Islet precursor cell (in vitro differentiated cells): Measurements from ENCODE around the gene C1QTNF9B.
"Not testable (repeated sequence)": the region's sequence is repeated elsewhere in the genome, so short reads cannot be mapped to it uniquely, and the experiment has no call there.

Source experiments
- DNase-seq: peaks from one replicate; pipeline ENCODE4 v3.0.0-alpha.2; 2018

The C1QTNF9B gene

DNA sequence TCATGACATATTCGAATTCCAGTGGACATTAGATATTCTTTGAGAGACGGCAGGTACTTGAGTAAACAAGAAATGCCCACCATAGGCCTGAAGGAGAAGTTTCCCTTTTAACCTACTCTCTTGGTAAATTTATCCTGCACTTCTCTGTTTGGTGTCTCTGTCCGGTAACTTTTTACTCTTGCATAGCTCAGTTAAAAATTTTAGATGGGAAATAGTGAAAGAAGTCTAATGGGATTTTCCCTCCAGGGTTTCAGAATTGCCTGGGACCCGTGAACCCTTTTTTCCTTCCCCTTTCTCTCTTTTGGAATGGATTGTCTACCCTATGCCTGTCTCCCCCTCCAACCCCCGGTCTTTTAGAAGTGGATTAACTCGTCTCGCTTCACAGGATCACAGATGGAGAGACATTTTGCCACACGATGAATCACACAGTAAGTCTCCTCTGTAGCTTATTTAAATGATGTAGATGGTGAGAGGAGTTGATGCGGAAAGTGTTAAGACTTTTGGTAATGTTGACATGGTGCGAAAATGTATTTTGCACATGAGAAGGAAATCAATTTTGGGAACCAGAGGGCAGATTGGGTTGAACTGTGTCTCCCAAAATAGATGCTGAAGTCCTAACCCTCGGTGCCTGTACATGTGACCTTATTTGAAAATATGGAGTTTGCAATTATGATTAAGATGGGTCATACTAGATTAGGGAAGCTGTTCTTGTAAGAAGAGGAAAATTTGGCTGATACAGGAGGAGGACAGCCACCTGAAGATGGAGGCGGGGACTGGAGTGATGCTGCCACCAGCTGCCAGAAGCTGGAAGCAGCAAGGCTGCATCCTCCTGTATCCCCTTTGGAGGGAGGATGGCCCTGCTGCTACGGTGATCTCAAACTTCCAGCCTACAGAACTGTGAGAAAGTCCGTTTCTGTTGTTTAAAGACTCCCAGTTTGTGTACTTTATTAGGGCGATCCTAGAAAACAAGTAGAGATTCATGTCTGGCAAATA is 7.4 kb downstream of the C1QTNF9B start:
- no peak for DNase-seq

DNA sequence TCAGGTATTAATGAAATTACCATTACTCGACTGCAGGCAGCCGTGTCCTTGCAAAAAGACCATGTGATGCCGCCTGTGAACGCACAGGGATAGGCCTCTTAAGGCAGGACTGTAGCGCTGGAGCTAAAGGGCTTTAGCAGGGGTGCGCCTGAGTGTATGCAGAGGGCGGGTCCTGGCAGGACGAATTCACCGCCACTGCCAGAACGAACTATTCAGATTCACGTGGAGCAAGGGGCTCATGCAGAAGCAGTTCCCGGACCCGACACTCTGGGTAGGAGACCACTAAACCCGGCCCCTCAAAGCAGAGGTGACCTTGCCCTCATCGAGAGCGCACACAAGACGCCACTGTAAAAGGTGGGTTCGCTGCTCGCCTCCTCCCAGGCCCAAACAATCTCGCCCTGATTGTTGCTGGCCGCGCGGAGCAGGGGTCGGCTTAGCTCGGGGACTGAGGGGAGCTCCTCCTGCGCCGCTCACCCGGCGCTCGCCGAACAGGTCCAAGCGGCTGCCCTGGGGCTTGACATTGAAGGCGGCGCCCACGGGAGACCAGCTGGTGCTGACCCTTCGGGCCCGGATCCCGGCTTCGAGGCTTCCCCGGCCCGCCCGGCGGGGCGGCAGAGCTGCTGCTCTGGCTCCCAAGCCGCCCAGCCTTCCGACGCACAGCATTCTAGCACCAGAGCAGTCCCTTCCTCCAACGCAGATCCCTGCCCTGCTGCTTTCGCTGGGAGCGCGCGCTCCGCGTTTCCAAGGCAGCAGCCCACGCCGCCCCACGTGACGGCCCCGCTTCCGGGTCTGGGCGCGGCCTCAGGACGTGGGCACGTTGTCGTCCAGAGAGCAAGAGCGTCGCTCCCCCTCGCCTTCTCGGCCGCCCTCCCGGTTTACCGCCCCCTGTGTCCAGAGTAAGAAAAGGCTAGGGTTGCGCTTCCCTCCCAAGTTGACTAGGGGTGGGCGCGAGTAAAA is 8.4 kb downstream of the C1QTNF9B start, which contains the start of gene MIPEP:
MIPEP (minus strand) TSS at position 743 of the 957 bp plus-strand sequence; CDS start at position 663, 80 bp downstream.
- DNase-seq: peak; percentile 98

DNA sequence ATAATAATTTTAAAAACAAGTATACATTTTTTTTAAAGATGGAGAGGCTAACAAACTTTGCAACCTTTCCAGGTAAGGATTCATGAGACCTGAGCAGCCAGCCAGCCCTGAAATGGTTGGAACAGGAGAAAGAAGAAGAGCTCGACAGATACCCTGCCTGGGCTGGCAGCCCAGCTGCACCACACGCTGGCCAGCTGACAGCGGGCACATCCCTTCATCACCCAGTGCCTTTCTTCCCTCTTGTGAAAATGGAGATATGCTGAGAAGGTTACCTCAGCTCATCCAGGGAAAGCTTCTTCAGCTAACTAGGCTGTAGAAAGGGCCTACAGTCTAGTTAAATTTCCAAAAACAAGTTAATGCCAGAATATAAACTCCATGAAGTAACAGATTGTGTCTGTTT is 12.9 kb downstream of the C1QTNF9B start:
- not testable (repeated sequence) for DNase-seq

DNA sequence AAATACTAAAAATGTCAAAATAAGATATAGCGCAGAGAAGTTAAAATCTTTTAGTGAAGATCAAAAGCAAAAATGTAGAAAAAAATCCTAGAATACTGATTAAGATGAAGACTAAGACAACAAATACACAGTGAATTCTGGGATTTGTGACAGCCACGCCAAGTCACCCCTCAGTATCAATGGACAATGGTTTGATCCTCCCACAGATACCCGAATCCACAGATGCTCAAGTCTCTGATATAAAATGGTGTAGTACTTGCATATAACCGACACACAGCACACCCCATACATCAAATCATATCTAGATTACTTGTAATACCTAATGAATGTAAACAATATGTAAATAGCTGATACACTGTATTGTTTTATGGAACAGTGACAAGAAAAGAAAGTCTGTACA is 14.0 kb downstream of the C1QTNF9B start:
- no peak for DNase-seq

DNA sequence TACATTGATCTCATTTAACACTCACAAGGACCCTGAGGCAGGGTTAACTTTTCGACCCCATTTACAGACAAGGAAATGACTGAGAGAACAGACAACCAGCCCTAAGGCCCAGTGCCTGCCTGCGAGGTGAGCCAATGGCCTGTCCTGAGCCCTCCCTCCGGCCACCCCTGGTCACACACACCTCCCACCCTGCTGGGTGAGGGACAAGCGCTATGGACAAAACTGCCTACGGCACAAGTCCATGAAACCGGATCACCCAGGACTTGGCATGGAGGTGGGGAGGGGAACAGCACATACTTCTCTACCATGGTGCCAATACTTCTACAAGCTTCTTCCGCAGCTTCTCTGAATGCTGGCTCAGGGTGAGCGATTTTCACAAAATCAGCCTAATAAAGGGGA is 15.9 kb downstream of the C1QTNF9B start:
- DNase-seq: not testable (repeated sequence)

DNA sequence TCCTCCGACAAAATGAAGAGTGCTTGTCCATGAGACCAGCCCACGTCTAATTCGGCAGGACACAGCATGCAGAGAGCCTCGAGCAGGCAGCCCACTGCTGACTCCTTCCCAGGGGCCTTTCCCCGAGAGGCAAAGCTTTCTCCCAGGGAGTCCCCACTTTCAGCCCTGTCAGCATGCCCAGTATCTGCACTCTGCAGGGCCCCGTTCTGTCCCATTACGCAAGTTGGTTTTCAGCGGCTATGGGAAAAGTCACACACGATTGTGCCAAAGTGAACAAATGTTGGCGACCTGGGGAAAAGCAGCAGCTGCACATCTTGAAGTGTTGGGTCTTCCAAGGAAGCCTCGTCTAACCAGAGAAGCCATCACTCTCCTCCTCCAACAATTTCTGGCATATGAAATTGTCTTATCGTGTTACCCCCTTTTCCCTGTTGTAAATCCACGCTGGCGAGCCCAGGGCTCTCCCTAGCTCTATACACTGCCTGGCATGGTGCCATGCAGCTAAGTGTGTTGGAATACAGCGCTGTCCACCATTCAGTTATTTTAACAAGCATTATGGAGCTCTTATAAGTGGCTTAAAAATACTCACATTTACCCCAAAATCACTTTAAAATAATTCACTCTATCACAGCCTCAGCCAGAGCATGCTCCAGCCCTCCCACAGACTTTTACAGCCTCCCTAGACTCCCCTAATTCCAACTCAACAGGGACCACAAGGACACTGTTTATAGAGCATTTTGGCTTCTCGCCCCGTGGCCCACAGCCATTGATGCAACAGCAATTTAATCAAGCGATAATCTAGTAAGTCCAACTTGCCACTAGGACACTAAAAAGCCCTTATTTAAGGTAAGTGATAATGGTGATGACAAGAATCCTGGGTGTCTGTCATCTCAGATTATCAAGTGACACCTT is 16.6 kb downstream of the C1QTNF9B start:
- not testable (repeated sequence) for DNase-seq

DNA sequence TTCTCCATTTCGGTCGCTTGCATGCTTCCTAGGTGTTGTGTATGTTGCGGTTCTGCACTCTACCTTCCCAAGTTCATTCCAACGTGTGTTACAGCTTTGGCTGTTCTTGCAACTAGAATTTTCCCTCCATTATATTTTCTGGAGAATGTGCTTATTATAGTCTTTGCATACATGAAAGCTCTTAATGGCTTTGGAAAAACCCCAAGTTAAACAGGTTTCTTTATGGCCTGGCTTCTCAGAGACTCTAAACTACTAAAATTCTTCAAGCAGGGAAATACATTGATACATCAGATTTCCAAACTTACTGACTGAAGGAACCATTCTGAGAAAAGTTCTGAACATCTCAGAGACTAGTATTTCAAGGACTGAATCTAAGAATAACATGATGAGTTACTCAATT is 20.0 kb downstream of the C1QTNF9B start:
- no peak for DNase-seq

DNA sequence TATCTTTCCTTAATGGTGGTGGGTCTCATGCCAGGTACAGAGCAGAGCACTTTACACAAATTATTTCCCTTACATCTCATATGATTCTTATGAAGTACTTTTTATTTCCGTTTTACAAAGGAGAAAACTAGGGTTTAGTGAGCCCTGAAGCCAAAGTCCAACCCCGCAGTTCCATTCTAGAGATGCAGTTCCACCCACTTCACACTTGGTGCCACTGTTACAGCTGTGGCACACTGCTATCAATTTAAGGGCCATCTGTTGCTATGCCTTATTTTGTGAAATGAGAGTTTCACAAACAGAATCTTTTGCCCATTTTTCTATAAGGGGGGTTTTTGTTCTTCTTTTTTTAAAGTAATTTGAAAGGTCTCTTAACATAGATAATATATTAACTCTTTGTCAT is 21.0 kb downstream of the C1QTNF9B start:
- no peak for DNase-seq

DNA sequence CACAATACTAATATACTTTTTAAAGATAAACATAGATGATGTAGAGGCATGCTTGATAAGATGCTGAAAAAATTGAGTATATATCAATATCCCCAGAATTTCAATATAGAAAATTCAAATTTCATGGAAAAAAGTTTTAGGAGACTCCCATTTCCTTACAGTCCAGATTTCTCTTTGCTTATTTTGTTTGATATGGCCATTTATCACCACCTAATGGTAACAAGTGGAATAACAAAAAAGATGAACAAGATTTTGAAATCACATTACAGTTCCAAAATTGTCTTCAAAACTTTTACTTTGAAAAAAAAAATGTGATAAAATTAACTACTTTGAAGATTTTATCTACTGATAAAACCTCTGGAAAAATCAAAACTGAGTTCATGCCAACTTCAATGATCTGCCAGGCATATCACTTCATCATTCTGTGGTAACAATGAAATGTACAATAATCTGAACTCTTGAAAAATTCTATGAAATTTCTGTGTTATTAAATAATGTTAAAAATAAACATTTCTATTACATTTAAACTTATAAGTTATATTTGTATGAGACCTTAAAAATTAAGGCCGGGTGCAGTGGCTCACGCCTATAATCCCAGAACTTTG is 25.6 kb downstream of the C1QTNF9B start:
- DNase-seq: no peak

DNA sequence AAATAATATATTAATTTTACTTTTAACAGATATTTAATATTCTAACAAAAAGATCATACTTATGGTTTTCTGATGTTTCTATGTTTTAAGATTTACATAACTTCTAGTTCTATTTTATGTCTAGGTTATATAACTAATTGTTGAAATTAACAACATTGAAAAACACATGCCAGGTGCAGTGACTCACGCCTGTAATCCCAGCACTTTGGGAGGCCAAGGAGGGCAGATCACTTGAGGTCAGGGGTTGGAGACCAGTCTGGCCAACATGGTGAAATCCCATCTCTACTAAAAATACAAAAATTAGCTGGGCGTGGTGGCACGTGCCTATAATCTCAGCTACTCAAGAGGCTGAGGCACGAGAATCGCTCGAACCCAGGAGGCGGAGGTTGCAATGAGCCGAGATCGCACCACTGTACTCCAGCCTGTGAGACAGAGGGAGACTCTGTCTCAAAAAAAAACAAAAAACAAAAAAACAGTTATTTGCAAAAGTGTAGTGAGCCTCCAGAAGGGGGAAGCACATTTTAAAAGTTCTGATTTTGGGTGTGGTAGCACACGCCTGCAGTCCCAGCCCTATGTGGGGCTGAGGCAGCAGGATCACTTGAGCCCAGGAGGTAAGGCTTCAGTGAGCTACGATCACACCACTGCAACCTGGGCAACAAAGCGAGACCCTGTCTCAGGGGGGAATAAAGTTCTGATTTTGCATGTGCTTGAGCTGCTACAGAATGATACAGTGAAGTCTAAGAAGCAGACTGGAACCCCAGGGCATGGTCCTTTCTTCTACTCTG is 26.8 kb downstream of the C1QTNF9B start:
- no peak for DNase-seq

DNA sequence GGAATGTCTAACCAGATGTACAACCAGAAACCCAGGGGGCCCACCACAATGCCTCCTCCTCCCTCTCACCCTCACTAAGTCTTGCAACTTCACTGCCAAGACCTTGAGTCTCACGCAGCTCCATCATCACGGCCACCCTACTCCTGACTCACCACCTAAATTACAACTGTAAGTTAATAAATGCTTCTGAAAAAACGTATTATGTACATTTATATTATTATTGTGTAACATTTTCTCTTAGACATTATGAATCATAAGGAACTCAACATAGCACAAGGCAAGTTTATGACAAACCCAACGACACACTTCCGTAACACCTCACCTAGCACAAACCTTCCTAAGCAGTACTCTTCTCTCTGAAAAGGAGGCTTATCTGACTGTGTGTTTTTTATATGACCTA is 28.8 kb downstream of the C1QTNF9B start:
- no peak for DNase-seq

DNA sequence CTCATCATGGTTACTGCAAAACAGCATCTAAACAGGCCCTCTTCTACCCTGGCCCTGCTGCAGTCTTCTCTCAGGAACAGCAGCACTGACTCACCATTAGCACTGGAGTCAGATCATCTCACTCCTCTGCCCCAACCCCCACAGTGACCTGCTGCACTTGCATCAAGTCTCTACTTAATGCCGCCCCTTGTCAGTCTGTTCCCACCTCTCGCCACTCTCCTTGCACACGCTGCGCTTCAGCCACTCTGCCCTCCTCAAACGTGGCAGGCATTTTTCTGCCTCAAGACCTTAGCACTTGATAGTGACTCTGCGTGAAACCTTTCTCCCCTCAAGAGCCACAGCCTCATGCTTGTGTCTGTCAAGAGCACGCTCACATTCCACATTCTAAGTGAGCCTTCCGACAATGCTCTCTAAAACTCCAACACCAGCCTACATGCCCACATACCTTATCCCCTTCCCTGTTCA is 30.2 kb downstream of the C1QTNF9B start:
- DNase-seq: peak; percentile 82

DNA sequence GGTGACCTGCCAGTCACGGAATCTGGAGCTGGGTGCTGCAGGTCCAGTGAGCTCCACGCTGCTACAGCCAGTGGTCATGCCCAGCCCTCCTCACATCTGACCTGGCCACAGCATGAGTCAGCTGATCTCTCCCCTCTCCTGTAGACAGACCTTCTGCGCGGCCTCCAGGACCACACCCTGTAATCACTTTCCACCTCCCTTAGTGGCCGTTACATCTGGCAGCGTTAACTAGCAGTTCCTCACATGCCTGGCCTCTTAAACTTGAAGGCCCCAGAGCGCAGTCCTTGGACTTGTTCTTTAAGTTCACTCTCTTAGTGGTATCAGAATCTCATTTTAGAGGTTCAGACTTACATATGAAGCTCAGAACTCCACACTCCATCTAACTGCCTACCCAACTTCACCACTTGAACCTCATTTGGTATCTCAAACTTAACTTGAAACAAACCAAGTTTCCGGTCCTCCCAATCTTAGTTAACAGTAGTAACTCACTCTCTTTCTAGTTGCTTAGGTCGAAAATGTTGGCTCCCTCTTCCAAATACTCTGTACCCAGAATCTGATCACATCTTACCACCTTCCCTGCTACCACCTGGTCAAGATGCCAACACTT is 30.8 kb downstream of the C1QTNF9B start:
- DNase-seq: peak; percentile 70

DNA sequence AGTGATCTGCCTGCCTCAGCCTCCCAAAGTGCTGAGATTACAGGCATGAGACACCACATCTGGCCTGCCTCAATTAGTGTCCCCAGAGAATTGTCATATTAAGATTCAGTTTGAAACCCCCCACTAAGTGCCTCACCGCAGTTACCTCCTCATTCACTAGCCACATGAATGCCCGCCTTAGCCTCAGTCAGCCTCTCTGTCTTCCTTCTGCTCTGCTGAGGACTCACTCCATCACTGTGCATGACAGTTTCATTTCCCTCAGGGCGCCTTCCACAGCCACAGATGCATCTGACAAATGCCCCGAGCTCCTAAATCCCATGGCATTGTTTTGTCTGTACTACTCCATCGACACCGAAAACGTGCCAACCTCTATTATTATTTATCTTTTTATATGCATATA is 31.4 kb downstream of the C1QTNF9B start:
- DNase-seq: no peak

DNA sequence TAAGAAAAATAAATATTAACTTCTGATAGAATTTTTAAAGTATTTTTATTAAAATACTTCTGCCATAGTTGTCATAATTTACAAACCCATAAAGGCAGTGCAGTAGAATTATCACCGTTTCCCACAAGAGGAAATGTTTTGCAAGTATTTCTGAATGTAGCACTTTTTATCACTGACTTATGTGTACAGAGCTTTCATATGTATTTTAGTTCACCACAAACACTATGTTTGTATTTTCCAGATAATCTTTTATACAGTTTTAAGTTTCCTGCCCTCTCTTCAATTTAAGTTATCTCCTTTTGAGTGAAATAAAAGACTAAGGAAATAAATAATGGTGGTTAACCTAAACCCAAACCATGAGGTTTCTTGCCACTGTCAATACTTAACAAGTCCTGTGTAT is 32.3 kb downstream of the C1QTNF9B start:
- no peak for DNase-seq

DNA sequence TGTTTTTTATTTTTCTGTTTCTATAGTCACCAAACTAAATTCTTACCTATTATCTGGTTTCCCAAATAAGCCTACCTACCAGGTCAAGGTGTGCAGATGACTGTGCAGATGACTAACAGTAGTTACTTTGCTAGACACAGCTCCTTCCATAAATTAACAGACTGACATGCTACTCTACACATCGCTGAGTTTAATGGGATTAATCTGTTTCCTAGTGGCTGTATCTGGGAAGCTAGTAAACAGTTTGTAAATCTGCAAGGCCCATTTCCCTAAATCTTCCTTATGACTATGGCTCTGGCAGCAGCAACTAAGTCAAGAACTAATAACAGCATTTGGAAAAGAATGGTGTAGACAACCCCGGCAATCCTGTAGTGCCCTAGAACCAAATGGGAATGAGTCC is 36.0 kb downstream of the C1QTNF9B start:
- DNase-seq: no peak

DNA sequence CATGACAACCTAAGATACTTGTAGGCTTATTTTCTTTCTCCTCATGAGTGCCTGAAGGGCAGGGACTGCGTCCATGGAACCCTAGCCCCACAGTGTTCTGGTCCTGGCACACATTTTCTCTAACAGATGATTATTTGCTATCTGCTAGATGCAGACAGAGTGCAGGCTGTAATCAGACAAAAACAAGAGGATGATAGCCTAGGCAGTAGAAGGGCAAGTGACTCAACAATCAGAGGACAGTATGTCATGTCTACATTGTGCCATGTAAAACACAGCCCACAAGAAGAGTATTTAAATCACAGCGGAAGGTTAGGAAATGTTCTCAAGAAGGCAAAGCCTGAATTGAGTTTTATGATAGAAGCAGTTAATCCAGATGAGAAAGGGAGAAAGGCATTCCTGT is 37.4 kb downstream of the C1QTNF9B start:
- DNase-seq: no peak

DNA sequence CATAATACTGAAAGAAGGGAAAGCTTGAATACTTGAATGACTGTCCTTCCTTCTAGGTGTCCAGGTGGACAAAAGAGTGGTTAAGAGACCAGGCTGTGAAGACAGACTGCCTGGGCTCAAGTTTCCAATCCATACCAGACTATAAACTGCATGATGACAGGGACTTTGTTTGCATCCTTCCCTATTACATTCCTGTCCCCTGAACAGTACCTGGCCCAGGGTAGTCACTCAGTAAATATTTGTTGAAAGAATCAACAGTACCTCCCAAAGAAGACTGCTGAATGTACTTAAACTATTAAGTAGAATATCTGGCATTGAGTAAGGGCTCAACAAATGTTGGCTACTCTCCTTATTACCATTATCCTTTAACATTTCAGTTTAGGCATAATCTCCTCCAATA is 37.8 kb downstream of the C1QTNF9B start:
- DNase-seq: no peak

DNA sequence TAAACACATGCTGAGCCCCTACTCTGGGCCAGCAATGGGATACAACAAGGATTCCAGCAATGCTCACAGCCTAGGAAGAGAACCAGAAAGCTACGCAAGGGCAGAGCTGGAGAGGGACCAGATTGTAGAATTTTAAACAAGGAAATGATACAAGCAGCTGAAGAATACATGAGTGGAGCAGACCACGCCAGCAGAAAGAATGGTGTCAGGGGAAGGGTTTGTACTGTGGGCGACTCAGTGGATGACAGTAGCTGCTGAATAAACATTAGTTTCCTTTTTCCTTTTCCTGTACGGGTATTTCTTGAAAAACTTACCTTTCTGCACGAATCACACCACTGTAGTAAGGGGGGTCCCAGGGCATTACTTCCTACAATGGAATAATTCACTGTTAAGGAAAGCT is 38.8 kb downstream of the C1QTNF9B start:
- no peak for DNase-seq

DNA sequence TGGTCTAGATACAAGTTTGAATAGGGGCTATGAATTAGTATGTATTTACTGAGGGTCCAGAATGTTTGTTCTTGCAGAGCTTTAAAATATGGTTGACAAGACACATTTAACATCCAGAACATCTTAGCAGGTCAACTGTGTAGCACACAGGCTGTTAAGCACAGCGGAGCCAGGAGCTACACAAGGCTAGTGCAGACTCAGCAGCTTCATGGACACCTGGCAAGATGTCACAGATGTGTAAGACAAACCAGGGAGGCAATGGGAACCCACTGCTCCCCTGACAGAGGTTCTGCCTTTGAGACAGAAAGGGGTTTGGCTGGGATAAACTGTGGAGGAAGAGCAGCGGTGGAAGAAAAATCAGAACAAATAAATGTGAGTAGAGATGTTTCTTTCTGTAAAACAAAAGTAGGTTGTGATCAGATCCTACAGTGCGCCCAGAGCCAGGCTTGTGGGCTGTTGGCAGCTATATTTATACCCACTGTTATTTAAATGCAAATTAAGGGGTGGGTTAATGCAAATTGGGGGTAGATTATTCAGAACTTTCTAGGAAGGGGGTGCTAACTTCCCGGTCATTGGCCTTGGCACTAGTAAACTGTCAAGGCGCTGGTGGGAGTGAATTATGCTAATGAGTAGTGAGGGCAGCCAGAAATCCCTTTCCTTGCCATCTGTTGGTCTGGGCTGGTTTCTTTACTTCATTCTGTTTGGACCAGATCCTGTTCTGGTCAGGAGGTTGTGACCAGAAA is 41.1 kb downstream of the C1QTNF9B start:
- no peak for DNase-seq
